ENCODE results near the gene TOP1.

TOP1 gene

DNA sequence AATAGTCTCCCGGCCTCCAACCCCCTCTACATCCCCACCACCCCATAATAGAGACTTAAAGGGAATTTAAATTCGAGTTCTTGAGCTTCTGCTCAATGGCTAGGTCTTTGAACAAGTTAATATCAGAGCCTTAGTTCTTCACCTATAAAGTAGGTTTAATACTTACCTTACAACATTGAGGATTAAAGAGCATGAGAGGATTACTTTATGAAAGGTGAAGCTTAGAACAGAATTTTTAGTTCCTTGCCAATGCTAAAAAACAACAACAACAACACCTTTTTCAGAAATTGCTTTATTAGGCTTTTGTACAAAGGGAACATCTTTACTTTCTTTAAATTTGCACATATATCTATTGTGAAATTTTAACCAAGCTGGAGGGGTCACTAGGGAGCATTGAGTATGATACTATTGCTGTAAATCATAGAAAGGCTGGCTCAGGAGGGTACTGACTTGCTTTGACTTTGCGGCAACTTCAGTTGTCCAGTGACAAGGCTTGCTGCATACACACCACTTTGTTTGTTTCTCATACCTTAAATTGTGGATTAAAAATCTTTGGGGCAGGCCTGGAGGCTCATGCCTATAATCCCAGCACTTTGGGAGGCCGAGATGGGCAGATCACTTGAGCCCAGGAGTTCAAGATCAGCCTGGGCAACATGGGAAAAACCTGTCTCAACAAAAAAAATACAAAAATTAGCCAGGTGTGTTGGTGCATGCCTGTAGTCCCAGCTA is 9.7 kb downstream of the TOP1 start:
- no peak for DNase-seq
- peaks cover 0 to 51% (median 18%) of the 10 kb centered on the region in 4 donors for H3K4me1 ChIP-seq

DNA sequence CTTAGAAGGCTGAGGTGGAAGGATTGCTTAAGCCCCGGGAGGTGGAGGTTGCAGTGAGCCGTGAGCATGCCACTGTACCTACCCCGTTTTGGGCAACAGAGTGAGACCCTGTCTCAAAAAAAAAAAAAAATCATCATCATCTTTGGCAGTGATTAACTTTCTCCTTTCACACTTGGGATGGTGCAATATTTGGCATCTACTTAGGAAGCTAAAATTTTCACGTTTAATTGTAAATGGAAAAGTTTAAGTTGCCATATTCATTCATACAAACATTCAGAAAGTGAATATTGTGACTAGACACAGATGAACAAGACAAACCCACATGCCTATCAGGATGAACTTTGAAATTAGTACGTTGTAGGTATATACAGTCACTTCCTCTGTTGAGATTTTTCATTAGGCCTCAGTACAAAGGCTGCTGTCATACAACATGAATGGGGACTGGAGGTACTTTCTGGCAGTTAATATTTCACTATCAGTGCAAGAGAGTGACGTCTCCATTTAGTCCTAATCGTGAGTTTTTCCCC is 10.3 kb downstream of the TOP1 start:
- Histone ChIP-seq H3K36me3 (no peaks in the 10 kb centered on the region), H3K27ac (no peak overlapping the region), H3K4me1 (peaks cover 0 to 49% (median 17%) of the 10 kb centered on the region in 4 donors), H3K9me3 (no peaks in the 10 kb centered on the region), H3K4me3 (no peak overlapping the region), H3K27me3 (no peaks in the 10 kb centered on the region)
- no peak for DNase-seq
- intact Hi-C loops (cut with DNase I; ENCODE audit: low total_unique reads) = no loop called here
- TF ChIP-seq, protein P1, sequence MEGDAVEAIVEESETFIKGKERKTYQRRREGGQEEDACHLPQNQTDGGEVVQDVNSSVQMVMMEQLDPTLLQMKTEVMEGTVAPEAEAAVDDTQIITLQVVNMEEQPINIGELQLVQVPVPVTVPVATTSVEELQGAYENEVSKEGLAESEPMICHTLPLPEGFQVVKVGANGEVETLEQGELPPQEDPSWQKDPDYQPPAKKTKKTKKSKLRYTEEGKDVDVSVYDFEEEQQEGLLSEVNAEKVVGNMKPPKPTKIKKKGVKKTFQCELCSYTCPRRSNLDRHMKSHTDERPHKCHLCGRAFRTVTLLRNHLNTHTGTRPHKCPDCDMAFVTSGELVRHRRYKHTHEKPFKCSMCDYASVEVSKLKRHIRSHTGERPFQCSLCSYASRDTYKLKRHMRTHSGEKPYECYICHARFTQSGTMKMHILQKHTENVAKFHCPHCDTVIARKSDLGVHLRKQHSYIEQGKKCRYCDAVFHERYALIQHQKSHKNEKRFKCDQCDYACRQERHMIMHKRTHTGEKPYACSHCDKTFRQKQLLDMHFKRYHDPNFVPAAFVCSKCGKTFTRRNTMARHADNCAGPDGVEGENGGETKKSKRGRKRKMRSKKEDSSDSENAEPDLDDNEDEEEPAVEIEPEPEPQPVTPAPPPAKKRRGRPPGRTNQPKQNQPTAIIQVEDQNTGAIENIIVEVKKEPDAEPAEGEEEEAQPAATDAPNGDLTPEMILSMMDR (IDR thresholded peaks at IDR 0.05) = no peak

More for the DNA sequence above, 9.7 kb downstream of the TOP1 start:
- Histone ChIP-seq H3K27ac (no peak overlapping the region), H3K36me3 (no peaks in the 10 kb centered on the region), H3K27me3 (no peaks in the 10 kb centered on the region), H3K9me3 (no peaks in the 10 kb centered on the region), H3K4me3 (no peak overlapping the region)
- intact Hi-C loops (cut with DNase I; ENCODE audit: low total_unique reads) = no loop called here
- TF ChIP-seq, protein P1 (IDR thresholded peaks at IDR 0.05) = no peak

DNA sequence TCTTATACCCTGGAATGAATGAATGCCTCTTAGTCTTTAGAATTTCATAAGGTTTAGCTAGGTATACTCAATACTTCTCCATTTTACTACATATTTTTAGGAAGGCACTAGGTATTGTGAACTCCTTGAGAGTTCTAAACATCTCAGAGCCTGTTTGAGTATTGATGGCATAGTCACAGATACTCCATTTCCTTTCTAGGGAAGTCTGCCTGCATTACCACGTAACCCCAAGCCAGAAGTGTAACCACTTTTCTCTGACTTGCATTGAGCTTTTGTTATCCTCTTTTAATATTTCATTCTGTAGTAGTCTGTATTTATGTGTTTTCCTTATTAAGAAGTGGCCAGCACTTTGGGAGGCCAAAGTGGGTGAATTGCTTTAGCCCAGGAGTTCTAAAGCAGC is 12.2 kb downstream of the TOP1 start:
- H3K4me3 ChIP-seq = no peak overlapping the region
- no peaks in the 10 kb centered on the region for H3K27me3 ChIP-seq
- H3K36me3 ChIP-seq = no peaks in the 10 kb centered on the region
- TF ChIP-seq, protein P1 (IDR thresholded peaks at IDR 0.05) = no peak
- no peak overlapping the region for H3K27ac ChIP-seq
- intact Hi-C loops (cut with DNase I; ENCODE audit: low total_unique reads) = no loop called here
- peaks cover 0 to 45% (median 13%) of the 10 kb centered on the region in 4 donors for H3K4me1 ChIP-seq
- H3K9me3 ChIP-seq = no peaks in the 10 kb centered on the region
- no peak for DNase-seq

DNA sequence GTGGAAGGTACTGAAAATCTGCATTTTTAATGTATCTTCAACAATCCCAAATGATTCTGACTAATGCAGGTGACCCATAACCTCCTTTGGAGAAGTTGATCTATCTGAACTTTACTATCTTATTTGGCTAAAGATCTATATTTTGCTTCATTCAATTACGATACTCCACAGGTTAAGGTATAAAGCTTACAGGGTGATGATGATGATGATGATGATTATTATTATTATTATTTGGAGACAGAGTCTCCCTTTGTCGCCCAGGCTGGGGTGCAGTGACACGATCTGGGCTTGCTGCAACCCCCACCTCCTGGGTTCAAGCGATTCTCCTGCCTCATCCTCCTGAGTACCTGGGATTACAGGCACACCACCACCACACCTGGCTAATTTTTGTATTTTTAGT is 13.1 kb downstream of the TOP1 start:
- no peak overlapping the region for H3K4me3 ChIP-seq
- H3K27ac ChIP-seq = no peak overlapping the region
- DNase-seq = no peak
- H3K9me3 ChIP-seq = no peaks in the 10 kb centered on the region
- H3K4me1 ChIP-seq = peaks cover 0 to 50% (median 20%) of the 10 kb centered on the region in 4 donors
- no peaks in the 10 kb centered on the region for H3K36me3 ChIP-seq
- intact Hi-C loops (cut with DNase I; ENCODE audit: low total_unique reads) = no loop called here
- TF ChIP-seq, protein P1 (IDR thresholded peaks at IDR 0.05) = no peak
- H3K27me3 ChIP-seq = no peaks in the 10 kb centered on the region

DNA sequence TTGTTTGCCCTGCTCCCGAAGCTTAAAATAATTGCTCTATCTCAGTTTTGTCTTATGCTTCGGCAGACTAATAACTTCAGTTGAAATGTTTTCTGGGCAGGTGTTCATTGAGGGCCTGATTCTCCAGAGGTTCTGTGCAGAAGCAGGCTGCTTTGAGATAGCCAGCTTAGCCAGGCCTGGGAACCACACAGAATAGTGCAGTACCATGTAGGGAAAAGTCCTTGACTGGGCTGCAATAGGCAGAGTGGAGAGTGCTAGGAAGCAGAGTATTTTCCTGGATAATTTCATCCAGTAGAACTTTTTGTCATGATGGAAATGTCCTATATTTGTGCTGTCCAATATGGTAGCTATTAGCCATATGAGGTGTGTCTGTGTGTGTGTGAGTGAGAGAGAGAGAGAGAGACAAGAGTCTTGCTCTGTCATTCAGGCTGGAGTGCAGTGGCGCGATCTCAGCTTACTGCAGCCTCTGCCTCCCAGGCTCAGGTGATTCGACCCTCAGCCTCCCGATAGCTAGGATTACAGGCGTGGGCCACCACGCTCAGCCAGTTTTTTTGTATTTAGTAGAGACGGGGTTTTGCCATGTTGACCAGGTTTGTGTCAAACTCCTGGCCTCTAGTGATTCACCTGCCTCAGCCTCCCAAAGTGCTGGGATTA is 15.9 kb downstream of the TOP1 start:
- H3K36me3 ChIP-seq = no peaks in the 10 kb centered on the region
- no peak for DNase-seq
- no peak overlapping the region for H3K27ac ChIP-seq
- H3K4me1 ChIP-seq = peaks cover 0 to 79% (median 38%) of the 10 kb centered on the region in 4 donors
- intact Hi-C loops (cut with DNase I; ENCODE audit: low total_unique reads) = no loop called here
- H3K27me3 ChIP-seq = no peaks in the 10 kb centered on the region
- H3K4me3 ChIP-seq = no peak overlapping the region
- TF ChIP-seq, protein P1 (IDR thresholded peaks at IDR 0.05) = no peak
- H3K9me3 ChIP-seq = no peaks in the 10 kb centered on the region

All from tibial artery (tissue), 4 donors.